ENCODE results near the gene OR2K2.
"Not testable (repeated sequence)": the region's sequence is repeated elsewhere in the genome, so short reads cannot be mapped to it uniquely, and the experiment has no call there.

GRCh38 chr9:111280795-111281194, 49.2 kb downstream of the OR2K2 start:
- TF ChIP-seq, protein P1, sequence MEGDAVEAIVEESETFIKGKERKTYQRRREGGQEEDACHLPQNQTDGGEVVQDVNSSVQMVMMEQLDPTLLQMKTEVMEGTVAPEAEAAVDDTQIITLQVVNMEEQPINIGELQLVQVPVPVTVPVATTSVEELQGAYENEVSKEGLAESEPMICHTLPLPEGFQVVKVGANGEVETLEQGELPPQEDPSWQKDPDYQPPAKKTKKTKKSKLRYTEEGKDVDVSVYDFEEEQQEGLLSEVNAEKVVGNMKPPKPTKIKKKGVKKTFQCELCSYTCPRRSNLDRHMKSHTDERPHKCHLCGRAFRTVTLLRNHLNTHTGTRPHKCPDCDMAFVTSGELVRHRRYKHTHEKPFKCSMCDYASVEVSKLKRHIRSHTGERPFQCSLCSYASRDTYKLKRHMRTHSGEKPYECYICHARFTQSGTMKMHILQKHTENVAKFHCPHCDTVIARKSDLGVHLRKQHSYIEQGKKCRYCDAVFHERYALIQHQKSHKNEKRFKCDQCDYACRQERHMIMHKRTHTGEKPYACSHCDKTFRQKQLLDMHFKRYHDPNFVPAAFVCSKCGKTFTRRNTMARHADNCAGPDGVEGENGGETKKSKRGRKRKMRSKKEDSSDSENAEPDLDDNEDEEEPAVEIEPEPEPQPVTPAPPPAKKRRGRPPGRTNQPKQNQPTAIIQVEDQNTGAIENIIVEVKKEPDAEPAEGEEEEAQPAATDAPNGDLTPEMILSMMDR (conservative IDR thresholded peaks at IDR 0.05), result not testable (repeated sequence)
- TF ChIP-seq ZFX (IDR thresholded peaks at IDR 0.05), result not testable (repeated sequence)
